HL-60 (cell line): ENCODE results near the gene GGACT.

Source experiments
- DNase-seq, 2 experiments: peaks; one replicate each; pipeline ENCODE4 v3.0.0-alpha.2; 2010 to 2020; ENCODE audit warnings: low read depth in 1 of 2, low spot score in 1 of 2
- H3K27ac ChIP-seq: fragments of 250-450 bp; sonication (Bioruptor Pico); replicated peaks from 2 replicates; pipeline ENCODE4 v1.5.1; 2020; ENCODE audit warnings: mild to moderate bottlenecking, moderate library complexity
- H3K27me3 ChIP-seq: fragments of 250-450 bp; sonication (Bioruptor Pico); 2 replicates; pipeline ENCODE4 v1.5.1; 2021; ENCODE audit warnings: mild to moderate bottlenecking, moderate library complexity; ENCODE audit not compliant: insufficient read depth, poor library complexity, severe bottlenecking
- H3K4me3 ChIP-seq: replicated peaks from 2 replicates; pipeline ENCODE4 v1.5.1; 2011; ENCODE audit warnings: mild to moderate bottlenecking, control low read depth, low read length; ENCODE audit not compliant: insufficient read depth
- GABPA ChIP-seq: IDR thresholded peaks from 2 replicates; pipeline ENCODE4 v1.6.1; 2012; ENCODE audit warnings: low read depth
- POLR2AphosphoS5 ChIP-seq: IDR thresholded peaks from 2 replicates; pipeline ENCODE4 v1.6.1; 2012; ENCODE audit warnings: low read depth
- SPI1 ChIP-seq: IDR thresholded peaks from 2 replicates; pipeline ENCODE4 v1.6.1; 2012; ENCODE audit warnings: low read depth, mild to moderate bottlenecking, borderline replicate concordance
- TF ChIP-seq, protein P1 (sequence below): IDR thresholded peaks from 2 replicates; pipeline ENCODE4 v1.6.1; 2012; ENCODE audit warnings: low read depth; ENCODE audit not compliant: insufficient replicate concordance
- TF ChIP-seq, protein P2 (sequence below): IDR thresholded peaks from one replicate; pipeline ENCODE4 v1.5.1; 2011; ENCODE audit warnings: low read length, control low read depth, inconsistent platforms; ENCODE audit not compliant: insufficient read depth

Gene GGACT

DNA sequence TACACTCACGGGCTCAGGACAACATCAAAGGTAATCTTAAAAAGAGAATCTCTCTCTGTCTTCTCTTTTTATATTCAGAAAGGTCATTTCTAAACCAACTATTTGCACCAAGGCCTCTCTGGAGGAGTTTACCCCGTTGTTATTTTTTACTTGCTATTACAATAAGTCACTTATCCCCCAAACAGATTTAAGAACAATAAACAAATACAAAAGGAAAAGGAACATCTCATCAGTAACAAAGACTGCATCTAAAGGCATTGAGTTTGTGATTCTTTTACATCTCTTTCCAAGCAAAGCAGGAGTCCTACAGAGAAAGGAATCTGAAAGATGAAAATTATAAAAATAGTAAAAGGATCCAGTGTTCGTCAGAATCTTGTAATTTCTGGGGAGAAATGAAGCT lies 75.4 kb downstream of the GGACT start:
- H3K27me3 ChIP-seq = no peaks in the 10 kb centered on the region
- no peak for DNase-seq
- TF ChIP-seq, protein P1, sequence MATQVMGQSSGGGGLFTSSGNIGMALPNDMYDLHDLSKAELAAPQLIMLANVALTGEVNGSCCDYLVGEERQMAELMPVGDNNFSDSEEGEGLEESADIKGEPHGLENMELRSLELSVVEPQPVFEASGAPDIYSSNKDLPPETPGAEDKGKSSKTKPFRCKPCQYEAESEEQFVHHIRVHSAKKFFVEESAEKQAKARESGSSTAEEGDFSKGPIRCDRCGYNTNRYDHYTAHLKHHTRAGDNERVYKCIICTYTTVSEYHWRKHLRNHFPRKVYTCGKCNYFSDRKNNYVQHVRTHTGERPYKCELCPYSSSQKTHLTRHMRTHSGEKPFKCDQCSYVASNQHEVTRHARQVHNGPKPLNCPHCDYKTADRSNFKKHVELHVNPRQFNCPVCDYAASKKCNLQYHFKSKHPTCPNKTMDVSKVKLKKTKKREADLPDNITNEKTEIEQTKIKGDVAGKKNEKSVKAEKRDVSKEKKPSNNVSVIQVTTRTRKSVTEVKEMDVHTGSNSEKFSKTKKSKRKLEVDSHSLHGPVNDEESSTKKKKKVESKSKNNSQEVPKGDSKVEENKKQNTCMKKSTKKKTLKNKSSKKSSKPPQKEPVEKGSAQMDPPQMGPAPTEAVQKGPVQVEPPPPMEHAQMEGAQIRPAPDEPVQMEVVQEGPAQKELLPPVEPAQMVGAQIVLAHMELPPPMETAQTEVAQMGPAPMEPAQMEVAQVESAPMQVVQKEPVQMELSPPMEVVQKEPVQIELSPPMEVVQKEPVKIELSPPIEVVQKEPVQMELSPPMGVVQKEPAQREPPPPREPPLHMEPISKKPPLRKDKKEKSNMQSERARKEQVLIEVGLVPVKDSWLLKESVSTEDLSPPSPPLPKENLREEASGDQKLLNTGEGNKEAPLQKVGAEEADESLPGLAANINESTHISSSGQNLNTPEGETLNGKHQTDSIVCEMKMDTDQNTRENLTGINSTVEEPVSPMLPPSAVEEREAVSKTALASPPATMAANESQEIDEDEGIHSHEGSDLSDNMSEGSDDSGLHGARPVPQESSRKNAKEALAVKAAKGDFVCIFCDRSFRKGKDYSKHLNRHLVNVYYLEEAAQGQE = no peak
- no peak for TF ChIP-seq GABPA
- no peak for TF ChIP-seq POLR2AphosphoS5
- TF ChIP-seq SPI1 = no peak
- TF ChIP-seq, protein P2, sequence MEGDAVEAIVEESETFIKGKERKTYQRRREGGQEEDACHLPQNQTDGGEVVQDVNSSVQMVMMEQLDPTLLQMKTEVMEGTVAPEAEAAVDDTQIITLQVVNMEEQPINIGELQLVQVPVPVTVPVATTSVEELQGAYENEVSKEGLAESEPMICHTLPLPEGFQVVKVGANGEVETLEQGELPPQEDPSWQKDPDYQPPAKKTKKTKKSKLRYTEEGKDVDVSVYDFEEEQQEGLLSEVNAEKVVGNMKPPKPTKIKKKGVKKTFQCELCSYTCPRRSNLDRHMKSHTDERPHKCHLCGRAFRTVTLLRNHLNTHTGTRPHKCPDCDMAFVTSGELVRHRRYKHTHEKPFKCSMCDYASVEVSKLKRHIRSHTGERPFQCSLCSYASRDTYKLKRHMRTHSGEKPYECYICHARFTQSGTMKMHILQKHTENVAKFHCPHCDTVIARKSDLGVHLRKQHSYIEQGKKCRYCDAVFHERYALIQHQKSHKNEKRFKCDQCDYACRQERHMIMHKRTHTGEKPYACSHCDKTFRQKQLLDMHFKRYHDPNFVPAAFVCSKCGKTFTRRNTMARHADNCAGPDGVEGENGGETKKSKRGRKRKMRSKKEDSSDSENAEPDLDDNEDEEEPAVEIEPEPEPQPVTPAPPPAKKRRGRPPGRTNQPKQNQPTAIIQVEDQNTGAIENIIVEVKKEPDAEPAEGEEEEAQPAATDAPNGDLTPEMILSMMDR = no peak
- no peak overlapping the region for H3K4me3 ChIP-seq
- no peak overlapping the region for H3K27ac ChIP-seq

DNA sequence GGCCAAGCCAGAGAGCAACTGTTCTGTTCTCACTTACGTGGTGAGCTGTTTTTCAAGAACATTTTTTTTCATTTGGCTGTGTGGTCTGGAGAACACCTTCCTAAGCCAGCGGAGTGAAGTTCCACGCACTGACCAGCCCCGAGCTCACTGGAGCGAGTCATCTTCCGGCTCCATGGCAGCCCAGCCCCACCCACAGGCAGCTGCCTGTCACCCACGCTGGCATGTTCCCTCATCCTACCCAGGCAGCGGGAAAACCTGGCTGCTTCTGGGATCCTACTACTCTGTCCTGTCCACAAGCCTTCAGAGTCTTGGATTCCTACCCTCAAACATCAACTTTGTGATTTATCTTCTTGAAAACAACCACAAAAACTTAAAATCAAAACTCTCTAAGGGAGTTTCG lies 76.2 kb downstream of the GGACT start:
- Histone ChIP-seq H3K27me3 (no peaks in the 10 kb centered on the region), H3K4me3 (no peak overlapping the region), H3K27ac (no peak overlapping the region)
- TF ChIP-seq SPI1 (no peak), GABPA (no peak), POLR2AphosphoS5 (no peak)
- TF ChIP-seq, protein P2 = no peak
- TF ChIP-seq, protein P1 = no peak
- DNase-seq = no peak

DNA sequence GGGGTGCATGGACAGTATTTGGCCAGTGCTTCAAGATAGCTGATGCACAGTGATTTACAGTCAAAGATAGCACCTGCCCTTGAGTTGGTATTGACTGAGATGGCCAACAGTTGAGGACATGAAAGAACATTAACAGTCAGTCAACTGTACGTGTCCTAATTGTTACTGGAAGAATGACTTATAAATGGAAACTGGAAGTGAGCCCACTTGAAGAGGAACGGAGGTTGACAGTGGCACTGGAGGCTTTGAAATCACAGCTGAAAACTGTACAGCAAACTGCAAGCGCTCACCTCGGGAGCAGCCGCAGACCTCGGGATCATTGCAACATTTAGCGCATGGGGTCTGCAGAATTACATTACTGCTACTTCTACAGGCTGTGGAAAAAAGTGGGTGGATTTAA lies 77.1 kb downstream of the GGACT start:
- Histone ChIP-seq H3K27me3 (no peaks in the 10 kb centered on the region), H3K27ac (no peak overlapping the region), H3K4me3 (no peak overlapping the region)
- no peak for DNase-seq
- TF ChIP-seq, protein P1 = no peak
- no peak for TF ChIP-seq SPI1
- no peak for TF ChIP-seq GABPA
- TF ChIP-seq, protein P2 = no peak
- TF ChIP-seq POLR2AphosphoS5 = no peak
